SU-DHL-6 (cell line): ENCODE data around the gene LSM3.

Source experiments
- EZH2phosphoT487 ChIP-seq: fragments of 200-600 bp; sonication (generic), shearing (Covaris generic); conservative IDR thresholded peaks from 2 replicates; pipeline ENCODE4 v1.6.1; 2018; ENCODE audit warnings: mild to moderate bottlenecking, antibody characterized with exemption, low read length, moderate library complexity, mixed read lengths
- TF ChIP-seq, protein P1 (sequence below): fragments of 200-600 bp; sonication (generic); IDR thresholded peaks from one replicate; pipeline ENCODE4 v1.5.1; 2017; ENCODE audit warnings: antibody characterized with exemption, mild to moderate bottlenecking, low read length, moderate library complexity; ENCODE audit not compliant: insufficient read depth, poor library complexity, severe bottlenecking

- TF ChIP-seq, protein P1, sequence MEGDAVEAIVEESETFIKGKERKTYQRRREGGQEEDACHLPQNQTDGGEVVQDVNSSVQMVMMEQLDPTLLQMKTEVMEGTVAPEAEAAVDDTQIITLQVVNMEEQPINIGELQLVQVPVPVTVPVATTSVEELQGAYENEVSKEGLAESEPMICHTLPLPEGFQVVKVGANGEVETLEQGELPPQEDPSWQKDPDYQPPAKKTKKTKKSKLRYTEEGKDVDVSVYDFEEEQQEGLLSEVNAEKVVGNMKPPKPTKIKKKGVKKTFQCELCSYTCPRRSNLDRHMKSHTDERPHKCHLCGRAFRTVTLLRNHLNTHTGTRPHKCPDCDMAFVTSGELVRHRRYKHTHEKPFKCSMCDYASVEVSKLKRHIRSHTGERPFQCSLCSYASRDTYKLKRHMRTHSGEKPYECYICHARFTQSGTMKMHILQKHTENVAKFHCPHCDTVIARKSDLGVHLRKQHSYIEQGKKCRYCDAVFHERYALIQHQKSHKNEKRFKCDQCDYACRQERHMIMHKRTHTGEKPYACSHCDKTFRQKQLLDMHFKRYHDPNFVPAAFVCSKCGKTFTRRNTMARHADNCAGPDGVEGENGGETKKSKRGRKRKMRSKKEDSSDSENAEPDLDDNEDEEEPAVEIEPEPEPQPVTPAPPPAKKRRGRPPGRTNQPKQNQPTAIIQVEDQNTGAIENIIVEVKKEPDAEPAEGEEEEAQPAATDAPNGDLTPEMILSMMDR: no peak
- TF ChIP-seq EZH2phosphoT487: no peak
Measured at GRCh38 chr3:14179114-14179465, 473 bp downstream of the LSM3 start.
